Stimulated activated CD4-positive, alpha-beta T cell treated with anti-CD3 and anti-CD28 coated beads, Interleukin-2, amount 100 ng/mL, for 48 hours (primary cell): Measurements from ENCODE around the gene RAB36.

ENCODE experiments used
- DNase-seq, 2 donors: peaks; one replicate each; pipeline ENCODE4 v3.0.0-alpha.2; 2020

RAB36 gene

GRCh38 chr22:23144932-23145877 lies at the start of gene RAB36:
TSS of gene RAB36 (plus strand) at chr22:23145477. CDS start at chr22:23146617, 1,140 bp downstream.
- DNase-seq = peak; percentile 72 to 80

- no peak for DNase-seq
Measured at GRCh38 chr22:23095733-23096342, 49.4 kb upstream of the RAB36 start.

GRCh38 chr22:23097412-23098229 lies 47.7 kb upstream of the RAB36 start:
- DNase-seq = no peak

GRCh38 chr22:23098230-23098705 lies 47.0 kb upstream of the RAB36 start:
- DNase-seq = no peak

- no peak for DNase-seq
Measured at GRCh38 chr22:23098718-23099530, 46.4 kb upstream of the RAB36 start.

- no peak for DNase-seq
Measured at GRCh38 chr22:23099531-23099804, 45.8 kb upstream of the RAB36 start.

GRCh38 chr22:23100124-23100801 lies 45.0 kb upstream of the RAB36 start:
- DNase-seq = no peak

- no peak for DNase-seq
Measured at GRCh38 chr22:23101524-23101923, 43.8 kb upstream of the RAB36 start.

GRCh38 chr22:23102002-23102655 lies 43.1 kb upstream of the RAB36 start:
- no peak for DNase-seq

GRCh38 chr22:23102776-23103175 lies 42.5 kb upstream of the RAB36 start:
- DNase-seq = no peak

- no peak for DNase-seq
Measured at GRCh38 chr22:23103199-23103954, 41.9 kb upstream of the RAB36 start.

GRCh38 chr22:23104187-23104971 lies 40.9 kb upstream of the RAB36 start:
- DNase-seq = no peak

- no peak for DNase-seq
Measured at GRCh38 chr22:23105304-23105703, 40.0 kb upstream of the RAB36 start.

GRCh38 chr22:23105919-23106318 lies 39.4 kb upstream of the RAB36 start:
- no peak for DNase-seq

- no peak for DNase-seq
Measured at GRCh38 chr22:23106344-23106743, 38.9 kb upstream of the RAB36 start.

- DNase-seq = no peak
Measured at GRCh38 chr22:23106906-23107367, 38.3 kb upstream of the RAB36 start.

- DNase-seq = no peak
Measured at GRCh38 chr22:23107487-23108248, 37.6 kb upstream of the RAB36 start.

- DNase-seq = no peak
Measured at GRCh38 chr22:23108249-23109078, 36.8 kb upstream of the RAB36 start.
